ENCODE measurements around the gene EIF4EBP2. TPM values are rescaled to one million over a fixed set of nuclear protein-coding genes. Genes with fewer than 3 reads are reported as not detected.

Gene EIF4EBP2
- total RNA-seq, 1 experiment from 2014 or later: 166 TPM

GRCh38 chr10:70432561-70433263 is 28.8 kb downstream of the EIF4EBP2 start:
- no peaks in the 10 kb centered on the region for H3K27me3 Mint-ChIP-seq (ENCODE audit: insufficient read depth, unreplicated experiment)
- ChIA-PET POLR2A (interaction anchor here (0.6 to 1.1 kb wide), 3 partner anchors 13 to 29 kb away, joined by 3 read pairs; partner anchors contain the start of gene EIF4EBP2), CTCF (interaction anchor here (1.0 to 2.4 kb wide), 3 partner anchors 10 to 99 kb away, joined by 3 to 17 read pairs (median 3); partner anchors contain the start of genes NODAL and PALD1)
- Histone ChIP-seq H3K9me3 (no peaks in the 10 kb centered on the region), H3K4me3 (ENCODE audit: low read depth, low read length) (no peak overlapping the region), H3K27me3 (replicated peaks; ENCODE audit: control insufficient read depth, insufficient read depth, low read length) (no peaks in the 10 kb centered on the region), H3K36me3 (ENCODE audit: control insufficient read depth, insufficient read depth, low read length) (peaks cover 9% of the 10 kb centered on the region), H3K4me1 (peaks cover 11% of the 10 kb centered on the region; the same call in 1 of the 2 replicates)
- DNase-seq: peak in 1 of 2 experiments; percentile 24
- H3K4me3 Mint-ChIP-seq (ENCODE audit: unreplicated experiment): no peak overlapping the region
- intact Hi-C loops (cut with micrococcal nuclease; ENCODE audit: unreplicated experiment): loop anchor here (10.0 kb wide), 1 partner anchor 322 kb away; no protein-coding TSS in a partner anchor
- no TSS peak for BruUV-seq (replicated peaks)
- no peak overlapping the region for H3K27ac Mint-ChIP-seq (ENCODE audit: unreplicated experiment)
- H3K36me3 Mint-ChIP-seq (ENCODE audit: insufficient read depth, unreplicated experiment): peaks cover 39% of the 10 kb centered on the region
- no peaks in the 10 kb centered on the region for H3K9me3 Mint-ChIP-seq (ENCODE audit: unreplicated experiment)
- H3K4me1 Mint-ChIP-seq (ENCODE audit: low read depth, unreplicated experiment): no peaks in the 10 kb centered on the region
- TF ChIP-seq, protein P1, sequence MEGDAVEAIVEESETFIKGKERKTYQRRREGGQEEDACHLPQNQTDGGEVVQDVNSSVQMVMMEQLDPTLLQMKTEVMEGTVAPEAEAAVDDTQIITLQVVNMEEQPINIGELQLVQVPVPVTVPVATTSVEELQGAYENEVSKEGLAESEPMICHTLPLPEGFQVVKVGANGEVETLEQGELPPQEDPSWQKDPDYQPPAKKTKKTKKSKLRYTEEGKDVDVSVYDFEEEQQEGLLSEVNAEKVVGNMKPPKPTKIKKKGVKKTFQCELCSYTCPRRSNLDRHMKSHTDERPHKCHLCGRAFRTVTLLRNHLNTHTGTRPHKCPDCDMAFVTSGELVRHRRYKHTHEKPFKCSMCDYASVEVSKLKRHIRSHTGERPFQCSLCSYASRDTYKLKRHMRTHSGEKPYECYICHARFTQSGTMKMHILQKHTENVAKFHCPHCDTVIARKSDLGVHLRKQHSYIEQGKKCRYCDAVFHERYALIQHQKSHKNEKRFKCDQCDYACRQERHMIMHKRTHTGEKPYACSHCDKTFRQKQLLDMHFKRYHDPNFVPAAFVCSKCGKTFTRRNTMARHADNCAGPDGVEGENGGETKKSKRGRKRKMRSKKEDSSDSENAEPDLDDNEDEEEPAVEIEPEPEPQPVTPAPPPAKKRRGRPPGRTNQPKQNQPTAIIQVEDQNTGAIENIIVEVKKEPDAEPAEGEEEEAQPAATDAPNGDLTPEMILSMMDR (IDR thresholded peaks at IDR 0.05; ENCODE audit: insufficient read depth in 1 of 2, low read depth in 1 of 2, low read length in 1 of 2, severe bottlenecking in 1 of 2, unreplicated experiment in 1 of 2): no peak

- ChIA-PET POLR2A (interaction anchor here (0.7 to 1.1 kb wide), 2 partner anchors 30 to 287 kb away, joined by 3 to 4 read pairs; partner anchors contain the start of genes EIF4EBP2 and TYSND1), CTCF (interaction anchor here (0.6 to 1.6 kb wide), 6 partner anchors 8 to 169 kb away, joined by 3 to 20 read pairs (median 4); partner anchors contain the start of gene EIF4EBP2)
- H3K27ac Mint-ChIP-seq (ENCODE audit: unreplicated experiment): no peak overlapping the region
These were observed 29.8 kb downstream of the EIF4EBP2 start for GRCh38 chr10:70433581-70434280.

More at GRCh38 chr10:70433581-70434280, 29.8 kb downstream of the EIF4EBP2 start:
- Histone ChIP-seq H3K27me3 (replicated peaks; ENCODE audit: control insufficient read depth, insufficient read depth, low read length) (no peaks in the 10 kb centered on the region), H3K9me3 (no peaks in the 10 kb centered on the region), H3K4me1 (peaks cover 11% of the 10 kb centered on the region; the same call in 1 of the 2 replicates), H3K4me3 (ENCODE audit: low read depth, low read length) (no peak overlapping the region), H3K36me3 (ENCODE audit: control insufficient read depth, insufficient read depth, low read length) (peaks cover 6% of the 10 kb centered on the region)
- TF ChIP-seq, protein P1 (IDR thresholded peaks at IDR 0.05; ENCODE audit: insufficient read depth in 1 of 2, low read depth in 1 of 2, low read length in 1 of 2, severe bottlenecking in 1 of 2, unreplicated experiment in 1 of 2): no peak
- H3K9me3 Mint-ChIP-seq (ENCODE audit: unreplicated experiment): no peaks in the 10 kb centered on the region
- intact Hi-C loops (cut with micrococcal nuclease; ENCODE audit: unreplicated experiment): loop anchor here (10.0 kb wide), 1 partner anchor 321 kb away; no protein-coding TSS in a partner anchor
- peak in 1 of 2 experiments; percentile 29 for DNase-seq
- BruUV-seq (replicated peaks): no TSS peak
- peaks cover 32% of the 10 kb centered on the region for H3K36me3 Mint-ChIP-seq (ENCODE audit: insufficient read depth, unreplicated experiment)
- H3K27me3 Mint-ChIP-seq (ENCODE audit: insufficient read depth, unreplicated experiment): no peaks in the 10 kb centered on the region
- H3K4me1 Mint-ChIP-seq (ENCODE audit: low read depth, unreplicated experiment): no peaks in the 10 kb centered on the region
- no peak overlapping the region for H3K4me3 Mint-ChIP-seq (ENCODE audit: unreplicated experiment)
